T-helper 2 cell treated with Interferon-gamma antibody and Interleukin-4, amounts not matched to agents 5 μg/mL and 100 μg/mL, for 36 hours (primary cell): ENCODE results near the gene OXCT2.
A peak's percentile ranks its signal among the peaks of the same experiment; 100 is the strongest.
"Not testable (repeated sequence)": the region's sequence is repeated elsewhere in the genome, so short reads cannot be mapped to it uniquely, and the experiment has no call there.

Experiments used
- DNase-seq: peaks from one replicate; pipeline ENCODE4 v3.0.0; 2021; ENCODE audit warnings: low spot score
- H3K27ac Mint-ChIP-seq: one replicate; pipeline ENCODE4 v1.8.0; 2021; ENCODE audit warnings: mild to moderate bottlenecking, mixed read lengths
- H3K27me3 Mint-ChIP-seq: one replicate; pipeline ENCODE4 v1.8.0; 2021; ENCODE audit warnings: low read depth, mixed read lengths
- H3K36me3 Mint-ChIP-seq: one replicate; pipeline ENCODE4 v1.8.0; 2021; ENCODE audit warnings: low read depth, mixed read lengths
- H3K4me1 Mint-ChIP-seq: one replicate; pipeline ENCODE4 v1.8.0; 2021; ENCODE audit warnings: low read depth, mixed read lengths
- H3K4me3 Mint-ChIP-seq: one replicate; pipeline ENCODE4 v1.8.0; 2022; ENCODE audit warnings: mild to moderate bottlenecking, moderate library complexity, mixed read lengths
- H3K9me3 Mint-ChIP-seq: one replicate; pipeline ENCODE4 v1.8.0; 2021; ENCODE audit warnings: mixed read lengths

OXCT2 gene

GRCh38 chr1:39771022-39771532 is at the start of gene OXCT2:
Gene OXCT2, minus strand, starts transcription at chr1:39771348. Its CDS starts 93 bp downstream, at chr1:39771255.
- DNase-seq: peak; percentile 6
- H3K36me3 Mint-ChIP-seq, H3K27ac Mint-ChIP-seq: not testable (repeated sequence)

DNA sequence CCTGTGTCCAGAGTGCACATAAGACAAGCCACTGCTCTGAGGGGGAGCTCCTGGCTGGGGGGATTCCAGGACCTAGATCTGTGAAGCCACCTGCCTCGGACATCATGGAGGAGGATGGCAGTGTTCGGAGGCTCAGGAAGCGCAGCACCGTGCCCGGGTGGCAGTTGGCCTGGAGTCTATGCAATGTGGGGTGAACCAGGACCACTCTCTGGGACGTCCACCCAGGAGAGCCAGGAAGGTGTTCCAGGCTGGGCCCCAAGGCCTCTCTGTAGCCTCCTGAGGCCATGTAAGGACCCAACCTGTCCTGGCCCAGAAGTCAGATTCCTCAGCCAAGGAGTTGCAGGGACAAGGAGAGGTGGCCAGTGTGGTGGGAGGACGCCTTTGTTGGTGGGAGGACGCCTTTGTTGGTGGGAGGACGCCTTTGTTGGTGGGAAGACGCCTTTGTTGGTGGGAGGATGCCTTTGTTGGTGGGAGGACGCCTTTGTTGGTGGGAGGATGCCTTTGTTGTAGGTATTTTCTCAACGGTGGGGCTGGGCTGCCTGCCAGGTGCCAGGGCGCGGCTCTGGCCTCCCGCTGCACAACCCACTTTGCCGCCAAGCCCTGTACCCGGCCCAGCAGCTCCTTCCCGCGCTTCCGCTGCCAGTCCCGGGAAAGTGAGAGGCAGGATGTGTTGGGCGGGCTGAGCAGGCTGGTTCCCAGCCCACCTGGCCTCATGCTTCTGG is 48.1 kb upstream of the OXCT2 start:
- Mint-ChIP-seq H3K27me3 (peaks cover 17% of the 10 kb centered on the region), H3K27ac (no peak overlapping the region)

More at GRCh38 chr1:39771022-39771532, at the start of gene OXCT2:
- not testable (repeated sequence) for H3K9me3 Mint-ChIP-seq, H3K4me1 Mint-ChIP-seq, H3K27me3 Mint-ChIP-seq
- H3K4me3 Mint-ChIP-seq: peak within 1 kb of the TSS; percentile 67

GRCh38 chr1:39818482-39818881 is 47.3 kb upstream of the OXCT2 start:
- Mint-ChIP-seq H3K4me1 (peaks cover 11% of the 10 kb centered on the region), H3K36me3 (no peaks in the 10 kb centered on the region), H3K27me3 (peaks cover 17% of the 10 kb centered on the region), H3K27ac (no peak overlapping the region), H3K9me3 (no peaks in the 10 kb centered on the region), H3K4me3 (no peak overlapping the region)
- DNase-seq: no peak

More for the DNA sequence above, 48.1 kb upstream of the OXCT2 start:
- Mint-ChIP-seq H3K9me3 (no peaks in the 10 kb centered on the region), H3K4me3 (no peak overlapping the region), H3K4me1 (peaks cover 11% of the 10 kb centered on the region), H3K36me3 (no peaks in the 10 kb centered on the region)
- DNase-seq: no peak

DNA sequence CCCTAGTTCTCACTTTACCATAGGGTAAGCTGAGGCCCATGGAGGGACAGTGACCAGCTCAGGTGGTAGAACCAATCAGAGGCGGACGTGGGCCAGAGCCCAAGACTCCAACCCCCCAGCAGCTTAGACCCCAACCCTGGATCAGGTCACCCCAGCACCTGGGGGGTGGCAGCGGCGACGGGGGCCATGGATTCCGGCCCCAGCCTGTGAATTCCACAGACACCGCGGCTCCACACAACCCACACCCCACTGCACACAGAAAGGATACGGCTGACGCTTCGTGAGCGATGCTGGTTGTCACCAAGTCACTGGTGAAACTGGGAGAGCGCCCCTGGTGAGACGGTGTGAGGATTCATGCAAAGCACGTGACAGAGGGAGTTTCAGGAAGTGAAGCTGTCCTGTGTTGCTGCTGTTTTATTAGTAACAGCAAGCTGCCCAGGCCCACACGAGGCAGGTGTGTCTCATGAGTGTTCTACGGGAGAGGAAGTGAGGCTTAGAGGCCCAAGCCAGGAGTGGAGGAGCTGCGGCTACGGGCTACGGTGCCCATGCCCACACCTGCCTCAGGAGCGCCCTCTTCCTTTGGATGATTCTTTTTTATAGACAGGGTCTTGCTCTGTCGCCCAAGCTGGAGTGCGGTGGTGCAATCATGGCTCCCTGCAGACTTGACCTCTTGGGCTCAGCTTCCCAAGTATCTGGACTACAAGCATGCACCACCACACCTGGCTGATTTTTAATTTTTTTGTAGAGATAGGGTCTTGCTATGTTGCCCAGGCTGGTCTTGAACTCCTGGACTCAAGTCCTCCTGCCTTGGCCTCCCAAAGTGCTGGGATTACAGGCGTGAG is 46.2 kb upstream of the OXCT2 start:
- H3K36me3 Mint-ChIP-seq: not testable (repeated sequence)
- peaks cover 17% of the 10 kb centered on the region for H3K27me3 Mint-ChIP-seq
- DNase-seq: peak; percentile 21

DNA sequence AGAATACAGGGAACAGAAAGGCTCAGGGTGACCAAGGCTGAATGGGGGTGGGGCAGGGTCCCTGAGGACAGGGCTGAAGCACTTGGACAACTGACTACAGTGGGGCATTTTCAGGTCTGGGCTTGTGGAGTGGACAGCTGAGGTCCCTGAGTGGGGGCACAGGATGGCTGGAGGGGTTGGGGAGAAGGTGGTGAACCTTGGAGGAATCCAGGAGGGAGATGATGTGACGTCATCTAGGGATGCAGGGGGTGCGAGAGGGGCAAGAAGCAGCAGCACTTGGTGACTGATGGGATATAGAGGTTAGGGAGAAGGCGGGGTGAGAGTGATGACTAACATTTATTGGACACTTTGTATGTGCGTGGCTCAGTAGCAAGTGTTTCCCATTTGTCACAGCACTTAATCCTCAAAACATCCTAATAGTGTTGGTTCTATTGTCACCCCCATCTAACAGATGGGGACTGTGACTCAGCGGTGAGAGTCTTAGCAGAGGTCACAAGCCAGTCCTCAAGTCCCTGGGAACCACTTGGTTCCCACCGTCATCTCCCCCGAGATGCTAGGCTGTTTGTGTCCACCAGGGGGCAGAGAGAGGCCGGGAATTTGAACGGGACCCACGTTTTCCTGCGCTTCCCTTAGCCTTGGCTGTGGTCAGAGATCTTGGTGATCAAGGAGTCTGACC is 45.4 kb upstream of the OXCT2 start:
- DNase-seq: peak; percentile 50
- Mint-ChIP-seq H3K4me3 (peak overlapping the region; percentile 45), H3K27ac (peak overlapping the region; percentile 27)

More for the DNA sequence above, 46.2 kb upstream of the OXCT2 start:
- not testable (repeated sequence) for H3K9me3 Mint-ChIP-seq
- Mint-ChIP-seq H3K4me3 (peak overlapping the region; percentile 58), H3K4me1 (peaks cover 11% of the 10 kb centered on the region), H3K27ac (peak overlapping the region; percentile 24)

DNA sequence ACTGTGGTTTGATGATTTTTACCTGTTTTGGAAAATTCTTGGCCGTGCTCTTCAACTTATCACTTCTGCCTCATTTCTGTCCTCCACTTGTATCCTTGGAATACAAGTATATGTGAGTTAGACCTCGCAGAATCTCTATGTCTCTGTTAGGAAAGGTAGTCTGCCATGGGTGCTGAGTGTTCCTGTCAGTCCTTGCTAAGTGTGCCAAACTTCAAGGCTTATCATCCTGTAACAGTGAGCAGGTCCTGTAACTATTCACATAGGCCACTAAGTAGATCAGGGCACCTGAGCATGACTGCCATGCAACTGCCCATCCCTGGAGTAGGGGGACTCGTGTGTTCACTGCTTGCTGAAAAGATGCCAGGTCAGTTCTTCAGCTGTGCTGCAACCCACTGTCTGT is 41.8 kb upstream of the OXCT2 start:
- no peaks in the 10 kb centered on the region for H3K9me3 Mint-ChIP-seq
- H3K36me3 Mint-ChIP-seq: no peaks in the 10 kb centered on the region
- peaks cover 11% of the 10 kb centered on the region for H3K27me3 Mint-ChIP-seq
- DNase-seq: no peak
- H3K4me1 Mint-ChIP-seq: peaks cover 11% of the 10 kb centered on the region
- H3K4me3 Mint-ChIP-seq: no peak overlapping the region
- H3K27ac Mint-ChIP-seq: no peak overlapping the region

More for the DNA sequence above, 45.4 kb upstream of the OXCT2 start:
- Mint-ChIP-seq H3K4me1 (peaks cover 11% of the 10 kb centered on the region), H3K36me3 (no peaks in the 10 kb centered on the region), H3K27me3 (peaks cover 15% of the 10 kb centered on the region), H3K9me3 (no peaks in the 10 kb centered on the region)

GRCh38 chr1:39808784-39809517 is 37.8 kb upstream of the OXCT2 start:
- H3K9me3 Mint-ChIP-seq: peaks cover 4% of the 10 kb centered on the region
- DNase-seq: no peak
- H3K4me3 Mint-ChIP-seq: no peak overlapping the region
- no peak overlapping the region for H3K27ac Mint-ChIP-seq
- no peaks in the 10 kb centered on the region for H3K4me1 Mint-ChIP-seq
- H3K36me3 Mint-ChIP-seq: no peaks in the 10 kb centered on the region
- H3K27me3 Mint-ChIP-seq: peaks cover 9% of the 10 kb centered on the region

- DNase-seq: no peak
- Mint-ChIP-seq H3K27me3 (peaks cover 7% of the 10 kb centered on the region), H3K4me3 (no peak overlapping the region), H3K27ac (no peak overlapping the region), H3K36me3 (no peaks in the 10 kb centered on the region), H3K9me3 (peaks cover 4% of the 10 kb centered on the region), H3K4me1 (no peaks in the 10 kb centered on the region)
Measured at GRCh38 chr1:39805385-39805784, 34.2 kb upstream of the OXCT2 start.

- Mint-ChIP-seq H3K27me3 (peaks cover 7% of the 10 kb centered on the region), H3K27ac (no peak overlapping the region)
Measured at GRCh38 chr1:39802496-39803260, 31.5 kb upstream of the OXCT2 start.

DNA sequence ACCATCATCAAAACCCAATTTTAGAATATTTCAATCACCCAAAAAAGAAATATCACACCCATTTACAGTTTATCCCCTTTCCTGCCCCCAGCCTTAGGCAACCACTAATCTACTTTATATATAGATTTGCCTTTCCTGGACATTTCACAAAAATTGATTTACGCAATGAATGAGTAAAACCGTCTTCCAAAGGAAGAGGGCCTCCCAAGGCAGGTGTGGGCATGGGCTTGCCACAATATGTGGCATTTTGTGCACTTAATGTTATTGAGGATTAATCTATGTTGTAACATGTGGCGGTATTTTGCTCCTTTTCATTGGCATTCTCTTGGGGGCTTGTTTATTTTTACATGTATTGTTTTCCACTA is 29.3 kb upstream of the OXCT2 start:
- no peak overlapping the region for H3K27ac Mint-ChIP-seq
- no peak for DNase-seq
- H3K4me1 Mint-ChIP-seq: peaks cover 11% of the 10 kb centered on the region
- no peak overlapping the region for H3K4me3 Mint-ChIP-seq
- peaks cover 5% of the 10 kb centered on the region for H3K27me3 Mint-ChIP-seq
- H3K36me3 Mint-ChIP-seq: peaks cover 5% of the 10 kb centered on the region
- peaks cover 4% of the 10 kb centered on the region for H3K9me3 Mint-ChIP-seq

More at GRCh38 chr1:39802496-39803260, 31.5 kb upstream of the OXCT2 start:
- Mint-ChIP-seq H3K4me3 (no peak overlapping the region), H3K9me3 (peaks cover 4% of the 10 kb centered on the region), H3K4me1 (peaks cover 11% of the 10 kb centered on the region), H3K36me3 (peaks cover 5% of the 10 kb centered on the region)
- no peak for DNase-seq

DNA sequence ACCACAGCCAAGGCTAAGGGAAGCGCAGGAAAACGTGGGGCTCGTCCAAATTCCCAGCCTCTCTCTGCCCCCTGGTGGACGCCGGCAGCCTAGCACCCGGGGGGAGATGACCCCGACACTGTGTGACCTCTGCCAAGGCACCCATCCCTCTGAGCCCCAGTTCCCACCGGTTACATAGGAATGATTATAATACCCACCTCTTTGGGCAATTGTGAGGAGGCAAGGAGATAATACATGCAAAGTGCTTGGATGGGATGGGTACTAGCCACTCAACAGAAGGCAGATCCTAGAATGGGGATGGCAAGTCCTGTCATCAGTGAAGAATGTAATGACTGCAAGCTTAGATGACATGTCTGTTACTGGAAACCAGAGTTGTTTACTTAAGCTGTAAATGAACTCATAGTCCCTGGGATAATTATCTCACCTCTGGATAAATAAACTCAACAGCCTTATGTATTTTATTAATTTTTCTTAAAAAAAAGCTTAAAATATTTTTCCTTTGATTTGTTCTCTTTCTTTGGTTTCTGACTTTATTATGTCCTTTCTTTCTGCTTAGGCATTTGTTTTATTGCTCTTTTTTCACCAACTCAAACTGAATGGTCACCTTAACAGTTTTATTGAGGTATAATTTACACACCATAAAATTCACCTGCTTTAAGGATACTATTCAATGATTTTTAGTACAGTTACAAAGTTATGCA is 28.8 kb upstream of the OXCT2 start:
- H3K36me3 Mint-ChIP-seq: peaks cover 5% of the 10 kb centered on the region
- H3K27me3 Mint-ChIP-seq: peaks cover 3% of the 10 kb centered on the region
- peaks cover under 1% of the 10 kb centered on the region for H3K9me3 Mint-ChIP-seq
- H3K4me1 Mint-ChIP-seq: peaks cover 11% of the 10 kb centered on the region
- peak overlapping the region; percentile 71 for H3K4me3 Mint-ChIP-seq
- peak; percentile 58 for DNase-seq
- peak overlapping the region; percentile 89 for H3K27ac Mint-ChIP-seq
